ENCODE results near the gene COL3A1.

COL3A1 gene

DNA sequence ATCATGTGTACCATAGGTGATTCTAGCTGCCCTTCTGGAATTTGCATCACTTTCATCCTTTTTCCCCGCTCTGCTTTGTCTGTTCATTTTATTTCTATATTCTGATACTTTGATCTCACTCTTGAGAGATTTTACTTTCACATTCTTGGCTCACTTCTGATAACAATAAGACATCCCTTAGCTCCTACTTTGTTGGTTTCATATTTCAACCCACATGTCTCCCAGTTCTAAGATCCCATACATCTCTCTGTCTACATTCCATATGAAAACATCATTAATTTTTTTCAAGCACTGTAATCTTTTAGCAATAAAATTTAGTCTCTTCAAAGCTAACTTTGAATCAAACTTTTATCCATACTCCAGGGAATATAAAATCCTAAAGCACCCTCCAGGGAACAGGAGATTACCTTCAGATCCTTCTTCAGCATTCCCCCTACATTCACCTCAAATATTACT lies 75.6 kb downstream of the COL3A1 start:
- Histone ChIP-seq H3K27me3 (ENCODE audit: control insufficient read depth, insufficient read depth, low read length) (no peaks in the 10 kb centered on the region), H3K9me3 (ENCODE audit: control insufficient read depth, low read length) (no peaks in the 10 kb centered on the region), H3K27ac (no peak overlapping the region), H3K4me1 (no peaks in the 10 kb centered on the region), H2AFZ (no peak overlapping the region), H3K4me3 (ENCODE audit: low read depth, low read length) (no peak overlapping the region), H3K9ac (no peak overlapping the region), H3K36me3 (ENCODE audit: control insufficient read depth, insufficient read depth, low read length) (no peaks in the 10 kb centered on the region), H3K4me2 (ENCODE audit: low read length) (no peak overlapping the region), H3K79me2 (no peaks in the 10 kb centered on the region)
- TF ChIP-seq, protein P1, sequence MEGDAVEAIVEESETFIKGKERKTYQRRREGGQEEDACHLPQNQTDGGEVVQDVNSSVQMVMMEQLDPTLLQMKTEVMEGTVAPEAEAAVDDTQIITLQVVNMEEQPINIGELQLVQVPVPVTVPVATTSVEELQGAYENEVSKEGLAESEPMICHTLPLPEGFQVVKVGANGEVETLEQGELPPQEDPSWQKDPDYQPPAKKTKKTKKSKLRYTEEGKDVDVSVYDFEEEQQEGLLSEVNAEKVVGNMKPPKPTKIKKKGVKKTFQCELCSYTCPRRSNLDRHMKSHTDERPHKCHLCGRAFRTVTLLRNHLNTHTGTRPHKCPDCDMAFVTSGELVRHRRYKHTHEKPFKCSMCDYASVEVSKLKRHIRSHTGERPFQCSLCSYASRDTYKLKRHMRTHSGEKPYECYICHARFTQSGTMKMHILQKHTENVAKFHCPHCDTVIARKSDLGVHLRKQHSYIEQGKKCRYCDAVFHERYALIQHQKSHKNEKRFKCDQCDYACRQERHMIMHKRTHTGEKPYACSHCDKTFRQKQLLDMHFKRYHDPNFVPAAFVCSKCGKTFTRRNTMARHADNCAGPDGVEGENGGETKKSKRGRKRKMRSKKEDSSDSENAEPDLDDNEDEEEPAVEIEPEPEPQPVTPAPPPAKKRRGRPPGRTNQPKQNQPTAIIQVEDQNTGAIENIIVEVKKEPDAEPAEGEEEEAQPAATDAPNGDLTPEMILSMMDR (IDR thresholded peaks at IDR 0.05) = no peak

DNA sequence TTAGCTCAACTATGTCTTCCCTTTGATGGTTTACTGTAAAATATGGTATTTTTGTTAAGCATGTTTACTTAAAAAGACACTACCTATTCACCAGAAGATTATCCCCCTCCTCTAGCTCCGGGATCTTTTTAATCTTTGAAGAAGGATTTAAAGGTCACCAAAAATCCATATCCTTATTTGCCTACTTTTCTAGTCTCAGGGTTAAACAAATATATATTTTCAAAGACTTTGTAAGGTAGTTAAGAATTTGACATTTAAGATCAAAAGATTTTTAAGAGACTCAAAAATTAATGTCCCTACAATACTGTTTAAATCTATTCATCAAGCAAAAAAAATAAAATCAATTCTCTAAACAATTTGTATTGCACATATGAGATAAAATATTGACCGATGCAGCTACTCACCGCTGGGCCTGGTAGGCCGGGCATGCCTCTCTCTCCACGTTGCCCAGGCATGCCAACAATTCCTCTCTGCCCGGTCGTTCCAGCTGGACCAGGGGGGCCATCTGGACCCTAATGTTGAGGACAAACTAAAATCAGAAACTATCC lies 76.1 kb downstream of the COL3A1 start:
- Histone ChIP-seq H3K79me2 (no peaks in the 10 kb centered on the region), H3K27me3 (ENCODE audit: control insufficient read depth, insufficient read depth, low read length) (no peaks in the 10 kb centered on the region), H3K36me3 (ENCODE audit: control insufficient read depth, insufficient read depth, low read length) (no peaks in the 10 kb centered on the region), H3K9ac (no peak overlapping the region), H3K27ac (no peak overlapping the region), H3K4me1 (no peaks in the 10 kb centered on the region), H3K4me2 (ENCODE audit: low read length) (no peak overlapping the region), H2AFZ (no peak overlapping the region), H3K4me3 (ENCODE audit: low read depth, low read length) (no peak overlapping the region), H3K9me3 (ENCODE audit: control insufficient read depth, low read length) (no peaks in the 10 kb centered on the region)
- TF ChIP-seq, protein P1 (IDR thresholded peaks at IDR 0.05) = no peak

DNA sequence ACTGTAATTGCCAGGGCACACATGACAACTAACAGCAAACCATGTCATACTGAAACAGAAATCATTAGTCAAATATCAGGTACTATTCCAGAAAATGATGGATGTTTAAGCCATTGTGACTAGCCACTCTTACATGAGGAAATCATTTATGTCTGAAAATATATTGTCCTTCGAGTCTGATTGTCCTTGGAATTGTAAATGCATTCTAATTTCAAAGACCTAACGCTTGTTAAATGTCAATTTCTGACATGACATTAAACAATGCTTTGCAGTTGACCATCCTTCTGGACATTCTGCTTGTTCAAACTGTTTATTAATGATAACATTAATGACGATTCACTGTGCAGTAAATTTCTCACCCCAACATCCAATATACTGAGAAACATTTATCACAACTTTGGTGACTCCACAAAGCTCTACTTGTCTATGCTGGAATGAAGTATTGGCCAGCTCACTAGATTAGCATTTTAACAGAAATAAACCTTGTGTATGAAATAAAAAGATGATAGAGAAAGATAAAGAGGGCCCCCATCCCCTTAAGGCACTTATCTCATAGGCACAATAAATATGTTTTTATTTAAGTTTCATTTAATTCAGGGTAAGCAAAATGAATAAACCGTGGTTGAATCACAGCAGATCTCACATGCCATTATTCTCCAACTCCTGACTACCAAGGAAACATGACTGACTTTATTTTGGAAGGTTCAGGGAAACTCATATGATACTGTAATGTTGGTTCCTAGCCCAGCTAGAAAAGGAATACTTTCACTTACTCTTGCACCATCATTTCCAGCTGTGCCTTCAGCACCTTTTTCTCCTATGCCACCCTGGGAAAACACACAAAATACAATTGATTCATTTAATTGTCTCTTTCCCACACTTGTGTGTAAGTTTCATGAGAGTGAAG lies 82.3 kb downstream of the COL3A1 start:
- Histone ChIP-seq H3K9ac (no peak overlapping the region), H3K36me3 (ENCODE audit: control insufficient read depth, insufficient read depth, low read length) (no peaks in the 10 kb centered on the region), H3K79me2 (no peaks in the 10 kb centered on the region), H3K9me3 (ENCODE audit: control insufficient read depth, low read length) (no peaks in the 10 kb centered on the region), H3K4me1 (no peaks in the 10 kb centered on the region), H3K27ac (no peak overlapping the region), H2AFZ (no peak overlapping the region), H3K4me2 (ENCODE audit: low read length) (no peak overlapping the region), H3K27me3 (ENCODE audit: control insufficient read depth, insufficient read depth, low read length) (no peaks in the 10 kb centered on the region), H3K4me3 (ENCODE audit: low read depth, low read length) (no peak overlapping the region)
- TF ChIP-seq, protein P1 (IDR thresholded peaks at IDR 0.05) = no peak

- Histone ChIP-seq H3K4me3 (ENCODE audit: low read depth, low read length) (no peak overlapping the region), H3K9ac (no peak overlapping the region), H3K4me2 (ENCODE audit: low read length) (no peak overlapping the region), H3K36me3 (ENCODE audit: control insufficient read depth, insufficient read depth, low read length) (no peaks in the 10 kb centered on the region), H3K27ac (no peak overlapping the region), H3K79me2 (no peaks in the 10 kb centered on the region), H2AFZ (no peak overlapping the region), H3K4me1 (no peaks in the 10 kb centered on the region), H3K27me3 (ENCODE audit: control insufficient read depth, insufficient read depth, low read length) (no peaks in the 10 kb centered on the region), H3K9me3 (ENCODE audit: control insufficient read depth, low read length) (no peaks in the 10 kb centered on the region)
- TF ChIP-seq, protein P1 (IDR thresholded peaks at IDR 0.05) = no peak
Measured at GRCh38 chr2:189057316-189057715, 83.1 kb downstream of the COL3A1 start.

Data from parathyroid adenoma (tissue), 2 donors.